HL-60 (cell line): ENCODE data around the gene USP13.

ENCODE experiments used
- POLR2AphosphoS5 ChIP-seq: IDR thresholded peaks from 2 replicates; pipeline ENCODE4 v1.6.1; 2012; ENCODE audit warnings: low read depth
- SPI1 ChIP-seq: IDR thresholded peaks from 2 replicates; pipeline ENCODE4 v1.6.1; 2012; ENCODE audit warnings: low read depth, mild to moderate bottlenecking, borderline replicate concordance
- TF ChIP-seq, protein P1 (sequence below): IDR thresholded peaks from one replicate; pipeline ENCODE4 v1.5.1; 2011; ENCODE audit warnings: low read length, control low read depth, inconsistent platforms; ENCODE audit not compliant: insufficient read depth
- TF ChIP-seq, protein P2 (sequence below): IDR thresholded peaks from 2 replicates; pipeline ENCODE4 v1.6.1; 2012; ENCODE audit warnings: low read depth; ENCODE audit not compliant: insufficient replicate concordance

DNA sequence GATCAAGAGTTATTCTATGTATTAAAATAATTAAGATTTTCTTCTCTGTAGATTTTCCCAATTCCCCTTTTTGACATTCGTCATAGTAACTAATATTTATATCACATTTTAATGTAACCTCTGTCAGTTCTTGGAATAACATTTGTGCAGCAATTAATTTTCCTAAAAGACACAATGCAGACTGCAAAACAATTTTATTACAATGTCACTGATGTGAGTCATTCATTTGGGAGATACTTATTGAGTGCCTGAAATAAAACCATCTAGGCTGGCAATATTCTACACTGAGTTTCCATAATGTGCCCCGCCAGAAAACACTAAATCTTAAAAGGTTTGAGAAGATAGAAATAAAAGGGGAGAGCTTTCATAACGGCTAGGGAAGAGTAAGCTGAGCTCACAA lies 6.7 kb upstream of the USP13 start:
- TF ChIP-seq, protein P1, sequence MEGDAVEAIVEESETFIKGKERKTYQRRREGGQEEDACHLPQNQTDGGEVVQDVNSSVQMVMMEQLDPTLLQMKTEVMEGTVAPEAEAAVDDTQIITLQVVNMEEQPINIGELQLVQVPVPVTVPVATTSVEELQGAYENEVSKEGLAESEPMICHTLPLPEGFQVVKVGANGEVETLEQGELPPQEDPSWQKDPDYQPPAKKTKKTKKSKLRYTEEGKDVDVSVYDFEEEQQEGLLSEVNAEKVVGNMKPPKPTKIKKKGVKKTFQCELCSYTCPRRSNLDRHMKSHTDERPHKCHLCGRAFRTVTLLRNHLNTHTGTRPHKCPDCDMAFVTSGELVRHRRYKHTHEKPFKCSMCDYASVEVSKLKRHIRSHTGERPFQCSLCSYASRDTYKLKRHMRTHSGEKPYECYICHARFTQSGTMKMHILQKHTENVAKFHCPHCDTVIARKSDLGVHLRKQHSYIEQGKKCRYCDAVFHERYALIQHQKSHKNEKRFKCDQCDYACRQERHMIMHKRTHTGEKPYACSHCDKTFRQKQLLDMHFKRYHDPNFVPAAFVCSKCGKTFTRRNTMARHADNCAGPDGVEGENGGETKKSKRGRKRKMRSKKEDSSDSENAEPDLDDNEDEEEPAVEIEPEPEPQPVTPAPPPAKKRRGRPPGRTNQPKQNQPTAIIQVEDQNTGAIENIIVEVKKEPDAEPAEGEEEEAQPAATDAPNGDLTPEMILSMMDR, result no peak
- TF ChIP-seq, protein P2, sequence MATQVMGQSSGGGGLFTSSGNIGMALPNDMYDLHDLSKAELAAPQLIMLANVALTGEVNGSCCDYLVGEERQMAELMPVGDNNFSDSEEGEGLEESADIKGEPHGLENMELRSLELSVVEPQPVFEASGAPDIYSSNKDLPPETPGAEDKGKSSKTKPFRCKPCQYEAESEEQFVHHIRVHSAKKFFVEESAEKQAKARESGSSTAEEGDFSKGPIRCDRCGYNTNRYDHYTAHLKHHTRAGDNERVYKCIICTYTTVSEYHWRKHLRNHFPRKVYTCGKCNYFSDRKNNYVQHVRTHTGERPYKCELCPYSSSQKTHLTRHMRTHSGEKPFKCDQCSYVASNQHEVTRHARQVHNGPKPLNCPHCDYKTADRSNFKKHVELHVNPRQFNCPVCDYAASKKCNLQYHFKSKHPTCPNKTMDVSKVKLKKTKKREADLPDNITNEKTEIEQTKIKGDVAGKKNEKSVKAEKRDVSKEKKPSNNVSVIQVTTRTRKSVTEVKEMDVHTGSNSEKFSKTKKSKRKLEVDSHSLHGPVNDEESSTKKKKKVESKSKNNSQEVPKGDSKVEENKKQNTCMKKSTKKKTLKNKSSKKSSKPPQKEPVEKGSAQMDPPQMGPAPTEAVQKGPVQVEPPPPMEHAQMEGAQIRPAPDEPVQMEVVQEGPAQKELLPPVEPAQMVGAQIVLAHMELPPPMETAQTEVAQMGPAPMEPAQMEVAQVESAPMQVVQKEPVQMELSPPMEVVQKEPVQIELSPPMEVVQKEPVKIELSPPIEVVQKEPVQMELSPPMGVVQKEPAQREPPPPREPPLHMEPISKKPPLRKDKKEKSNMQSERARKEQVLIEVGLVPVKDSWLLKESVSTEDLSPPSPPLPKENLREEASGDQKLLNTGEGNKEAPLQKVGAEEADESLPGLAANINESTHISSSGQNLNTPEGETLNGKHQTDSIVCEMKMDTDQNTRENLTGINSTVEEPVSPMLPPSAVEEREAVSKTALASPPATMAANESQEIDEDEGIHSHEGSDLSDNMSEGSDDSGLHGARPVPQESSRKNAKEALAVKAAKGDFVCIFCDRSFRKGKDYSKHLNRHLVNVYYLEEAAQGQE, result no peak
- no peak for TF ChIP-seq POLR2AphosphoS5
- no peak for TF ChIP-seq SPI1
